ENCODE data around the gene P4HA3. TPM values are rescaled to one million over a fixed set of nuclear protein-coding genes. Genes with fewer than 3 reads are reported as not detected.

The P4HA3 gene
- total RNA-seq, 4 donors from 2014 or later: 0.51 to 1.9 (median 0.64) TPM; not detected in 1

DNA sequence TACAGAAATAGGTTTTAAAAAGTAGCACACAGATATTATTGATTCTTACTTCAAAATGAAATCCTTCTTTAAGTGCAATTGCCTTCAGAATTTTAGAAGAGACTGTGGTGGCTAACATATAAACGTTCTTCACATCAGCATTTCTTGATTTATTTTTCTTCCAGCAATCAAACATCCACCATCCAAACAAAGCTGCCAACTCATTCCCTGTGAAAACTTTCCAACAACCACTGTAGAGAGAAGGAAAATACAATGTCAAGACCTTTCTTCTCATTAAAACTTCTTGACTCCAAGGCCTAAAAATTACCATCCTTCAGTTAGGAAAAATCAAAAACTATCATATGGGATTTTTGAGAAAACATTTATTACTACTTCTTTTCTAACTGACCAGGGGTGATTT is 34.0 kb upstream of the P4HA3 start:
- Histone ChIP-seq H3K27me3 (no peaks in the 10 kb centered on the region), H3K9me3 (no peaks in the 10 kb centered on the region), H3K4me1 (no peaks in the 10 kb centered on the region), H3K36me3 (no peaks in the 10 kb centered on the region), H3K4me3 (no peak overlapping the region), H3K27ac (no peak overlapping the region)
- no peak for TF ChIP-seq POLR2A (IDR thresholded peaks at IDR 0.05)
- no peak for TF ChIP-seq CTCF (IDR thresholded peaks at IDR 0.05)
- no peak for DNase-seq
- intact Hi-C loops (cut with DNase I; ENCODE audit: low total_unique reads): no loop called here

DNA sequence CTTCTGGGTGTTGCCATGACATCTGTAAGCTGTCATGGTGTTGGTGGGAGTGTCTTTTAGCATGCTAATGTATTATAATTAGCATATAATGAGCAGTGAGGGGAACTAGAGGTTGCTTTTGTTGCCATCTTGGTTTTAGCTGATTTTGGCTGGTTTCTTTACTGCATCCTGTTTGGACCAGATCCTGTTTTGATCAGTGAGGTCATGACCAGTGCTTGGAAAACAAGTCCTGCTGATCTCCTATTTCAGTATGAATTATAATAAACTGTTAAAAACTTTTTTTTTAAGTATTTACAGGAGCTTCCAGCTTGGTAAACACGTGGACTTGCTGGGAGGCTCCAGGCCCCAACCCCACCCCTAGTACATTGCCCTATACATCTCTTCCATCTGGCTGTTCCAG is 30.5 kb upstream of the P4HA3 start:
- intact Hi-C loops (cut with DNase I; ENCODE audit: low total_unique reads): no loop called here

DNA sequence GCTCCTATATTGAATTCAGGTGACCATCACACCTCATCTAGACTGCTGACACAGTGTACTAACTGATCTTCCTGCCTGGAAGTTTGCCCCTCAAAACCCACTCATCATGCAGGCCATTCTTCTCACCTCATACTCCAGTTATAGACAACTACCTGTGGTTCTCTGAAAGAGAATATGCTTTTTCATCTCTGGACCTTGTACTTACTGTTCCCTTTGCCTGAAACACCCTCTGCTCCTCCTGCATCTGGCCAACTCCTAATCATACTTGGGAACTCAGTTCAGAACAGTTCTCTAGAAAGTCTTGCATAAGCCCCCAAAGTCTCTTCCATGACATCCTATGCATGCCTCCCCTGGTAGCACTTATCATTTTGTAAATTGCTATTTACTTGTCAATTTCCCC is 28.2 kb upstream of the P4HA3 start:
- Histone ChIP-seq H3K36me3 (no peaks in the 10 kb centered on the region), H3K27ac (no peak overlapping the region), H3K9me3 (no peaks in the 10 kb centered on the region), H3K4me3 (no peak overlapping the region), H3K27me3 (no peaks in the 10 kb centered on the region), H3K4me1 (no peaks in the 10 kb centered on the region)
- no peak for DNase-seq
- TF ChIP-seq POLR2A (IDR thresholded peaks at IDR 0.05) (no peak), CTCF (IDR thresholded peaks at IDR 0.05) (no peak)
- intact Hi-C loops (cut with DNase I; ENCODE audit: low total_unique reads): no loop called here

More for the DNA sequence above, 30.5 kb upstream of the P4HA3 start:
- H3K4me1 ChIP-seq: no peaks in the 10 kb centered on the region
- no peaks in the 10 kb centered on the region for H3K27me3 ChIP-seq
- H3K9me3 ChIP-seq: no peaks in the 10 kb centered on the region
- no peak for DNase-seq
- no peak overlapping the region for H3K27ac ChIP-seq
- TF ChIP-seq POLR2A (IDR thresholded peaks at IDR 0.05) (no peak), CTCF (IDR thresholded peaks at IDR 0.05) (no peak)
- no peak overlapping the region for H3K4me3 ChIP-seq
- no peaks in the 10 kb centered on the region for H3K36me3 ChIP-seq

- Histone ChIP-seq H3K27ac (no peak overlapping the region), H3K27me3 (no peaks in the 10 kb centered on the region), H3K36me3 (no peaks in the 10 kb centered on the region), H3K4me3 (no peak overlapping the region), H3K9me3 (no peaks in the 10 kb centered on the region), H3K4me1 (no peaks in the 10 kb centered on the region)
- no peak for DNase-seq
- no peak for TF ChIP-seq CTCF (IDR thresholded peaks at IDR 0.05)
- no peak for TF ChIP-seq POLR2A (IDR thresholded peaks at IDR 0.05)
- intact Hi-C loops (cut with DNase I; ENCODE audit: low total_unique reads): no loop called here
Observed at GRCh38 chr11:74338963-74339362, 27.5 kb upstream of the P4HA3 start.

GRCh38 chr11:74333193-74333592 is 21.8 kb upstream of the P4HA3 start:
- TF ChIP-seq POLR2A (IDR thresholded peaks at IDR 0.05) (no peak), CTCF (IDR thresholded peaks at IDR 0.05) (no peak)
- Histone ChIP-seq H3K36me3 (no peaks in the 10 kb centered on the region), H3K27ac (no peak overlapping the region), H3K27me3 (no peaks in the 10 kb centered on the region), H3K9me3 (no peaks in the 10 kb centered on the region), H3K4me1 (no peaks in the 10 kb centered on the region), H3K4me3 (no peak overlapping the region)
- no peak for DNase-seq
- intact Hi-C loops (cut with DNase I; ENCODE audit: low total_unique reads): no loop called here
